IMR-90 (cell line): ENCODE data around the gene PTPRN2.

ENCODE experiments used
- CEBPB ChIP-seq: IDR thresholded peaks from 2 replicates; pipeline ENCODE4 v1.6.1; 2012; ENCODE audit warnings: low read depth, low read length, improper control_type of control experiment
- FOS ChIP-seq: fragments of 150-350 bp; IDR thresholded peaks from 2 replicates; pipeline ENCODE4 v1.6.1; 2016; ENCODE audit warnings: low read depth, low read length
- MAZ ChIP-seq: IDR thresholded peaks from 2 replicates; pipeline ENCODE4 v1.6.1; 2012; ENCODE audit warnings: low read depth, mild to moderate bottlenecking, low read length, improper control_type of control experiment, moderate library complexity, borderline replicate concordance
- MXI1 ChIP-seq: IDR thresholded peaks from 2 replicates; pipeline ENCODE4 v1.6.1; 2012; ENCODE audit warnings: low read depth, mild to moderate bottlenecking, low read length, moderate library complexity, borderline replicate concordance
- POLR2A ChIP-seq: IDR thresholded peaks from 2 replicates; pipeline ENCODE4 v1.6.1; 2012; ENCODE audit warnings: mild to moderate bottlenecking, low read depth, low read length
- RAD21 ChIP-seq: IDR thresholded peaks from 2 replicates; pipeline ENCODE4 v1.6.1; 2012; ENCODE audit warnings: low read length, improper control_type of control experiment
- RFX5 ChIP-seq: IDR thresholded peaks from 2 replicates; pipeline ENCODE4 v1.8.0; 2012; ENCODE audit warnings: low read depth, mild to moderate bottlenecking, low read length, moderate library complexity
- SMC3 ChIP-seq: fragments of 150-350 bp; IDR thresholded peaks from 2 replicates; pipeline ENCODE4 v1.6.1; 2016; ENCODE audit warnings: low read depth, mild to moderate bottlenecking, antibody characterized with exemption, low read length, moderate library complexity
- TF ChIP-seq, protein P1 (sequence below): conservative IDR thresholded peaks from 2 replicates; pipeline ENCODE4 v1.5.1; 2012; ENCODE audit warnings: mild to moderate bottlenecking, low read depth, low read length, improper control_type of control experiment
- TF ChIP-seq, protein P2 (sequence below): fragments of 150-350 bp; IDR thresholded peaks from 2 replicates; pipeline ENCODE4 v1.6.1; 2017; ENCODE audit warnings: mild to moderate bottlenecking, antibody characterized with exemption, low read length, low read depth

DNA sequence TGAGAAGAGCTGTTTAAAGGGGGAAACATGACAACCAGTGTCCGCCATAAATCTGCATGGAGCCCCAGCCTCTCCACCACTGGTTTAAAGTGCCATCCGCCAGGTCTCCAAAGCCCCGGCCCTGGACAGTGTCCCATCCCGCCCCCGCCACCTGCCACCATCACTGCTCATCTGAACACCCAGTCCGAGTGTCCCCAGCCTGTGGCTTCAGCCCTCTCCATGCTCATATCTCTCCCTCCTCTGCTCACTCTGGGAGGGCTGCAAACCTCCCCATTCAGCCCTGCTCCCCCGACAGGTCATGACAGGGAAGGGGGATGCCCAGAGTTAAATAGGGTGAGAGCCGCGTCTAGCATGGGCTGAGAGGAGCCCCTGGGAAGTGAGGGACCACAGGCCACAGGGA lies 984.6 kb downstream of the PTPRN2 start:
- TF ChIP-seq, protein P1, sequence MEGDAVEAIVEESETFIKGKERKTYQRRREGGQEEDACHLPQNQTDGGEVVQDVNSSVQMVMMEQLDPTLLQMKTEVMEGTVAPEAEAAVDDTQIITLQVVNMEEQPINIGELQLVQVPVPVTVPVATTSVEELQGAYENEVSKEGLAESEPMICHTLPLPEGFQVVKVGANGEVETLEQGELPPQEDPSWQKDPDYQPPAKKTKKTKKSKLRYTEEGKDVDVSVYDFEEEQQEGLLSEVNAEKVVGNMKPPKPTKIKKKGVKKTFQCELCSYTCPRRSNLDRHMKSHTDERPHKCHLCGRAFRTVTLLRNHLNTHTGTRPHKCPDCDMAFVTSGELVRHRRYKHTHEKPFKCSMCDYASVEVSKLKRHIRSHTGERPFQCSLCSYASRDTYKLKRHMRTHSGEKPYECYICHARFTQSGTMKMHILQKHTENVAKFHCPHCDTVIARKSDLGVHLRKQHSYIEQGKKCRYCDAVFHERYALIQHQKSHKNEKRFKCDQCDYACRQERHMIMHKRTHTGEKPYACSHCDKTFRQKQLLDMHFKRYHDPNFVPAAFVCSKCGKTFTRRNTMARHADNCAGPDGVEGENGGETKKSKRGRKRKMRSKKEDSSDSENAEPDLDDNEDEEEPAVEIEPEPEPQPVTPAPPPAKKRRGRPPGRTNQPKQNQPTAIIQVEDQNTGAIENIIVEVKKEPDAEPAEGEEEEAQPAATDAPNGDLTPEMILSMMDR: no peak
- TF ChIP-seq POLR2A (no peak), MAZ (no peak), MXI1 (no peak), RAD21 (no peak), CEBPB (no peak), FOS (no peak), RFX5 (no peak), SMC3 (no peak)
- TF ChIP-seq, protein P2, sequence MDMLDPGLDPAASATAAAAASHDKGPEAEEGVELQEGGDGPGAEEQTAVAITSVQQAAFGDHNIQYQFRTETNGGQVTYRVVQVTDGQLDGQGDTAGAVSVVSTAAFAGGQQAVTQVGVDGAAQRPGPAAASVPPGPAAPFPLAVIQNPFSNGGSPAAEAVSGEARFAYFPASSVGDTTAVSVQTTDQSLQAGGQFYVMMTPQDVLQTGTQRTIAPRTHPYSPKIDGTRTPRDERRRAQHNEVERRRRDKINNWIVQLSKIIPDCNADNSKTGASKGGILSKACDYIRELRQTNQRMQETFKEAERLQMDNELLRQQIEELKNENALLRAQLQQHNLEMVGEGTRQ: no peak
